GM19023 (cell line): Measurements from ENCODE around the gene UBE2J2.
A peak's percentile ranks its signal among the peaks of the same experiment; 100 is the strongest.

ENCODE experiments used
- ATAC-seq: cut with Tn5 transposase; IDR thresholded peaks from one replicate; pipeline ENCODE4 v1.9.1; 2021; ENCODE audit warnings: mild to moderate bottlenecking, moderate library complexity; ENCODE audit not compliant: unreplicated experiment

Gene UBE2J2

GRCh38 chr1:1242461-1243265 is 31.0 kb downstream of the UBE2J2 start:
- ATAC-seq = no peak

- ATAC-seq = no peak
Measured at GRCh38 chr1:1241588-1242219, 31.9 kb downstream of the UBE2J2 start.

- no peak for ATAC-seq
Measured at GRCh38 chr1:1240822-1241587, 32.6 kb downstream of the UBE2J2 start.

GRCh38 chr1:1240348-1240732 is 33.3 kb downstream of the UBE2J2 start:
- ATAC-seq = no peak

GRCh38 chr1:1239614-1240347 is 33.9 kb downstream of the UBE2J2 start:
- no peak for ATAC-seq

GRCh38 chr1:1239227-1239613 is 34.4 kb downstream of the UBE2J2 start:
- no peak for ATAC-seq

- no peak for ATAC-seq
Measured at GRCh38 chr1:1238702-1239178, 34.9 kb downstream of the UBE2J2 start.

- ATAC-seq = no peak
Measured at GRCh38 chr1:1237874-1238701, 35.6 kb downstream of the UBE2J2 start.

GRCh38 chr1:1236945-1237873 is 36.4 kb downstream of the UBE2J2 start:
- no peak for ATAC-seq

- no peak for ATAC-seq
Measured at GRCh38 chr1:1236176-1236763, 37.4 kb downstream of the UBE2J2 start.

- ATAC-seq = no peak
Measured at GRCh38 chr1:1235016-1235744, 38.5 kb downstream of the UBE2J2 start.

GRCh38 chr1:1234180-1234808 is 39.4 kb downstream of the UBE2J2 start:
- ATAC-seq = no peak

- no peak for ATAC-seq
Measured at GRCh38 chr1:1233567-1233892, 40.1 kb downstream of the UBE2J2 start.

- ATAC-seq = no peak
Measured at GRCh38 chr1:1232796-1233566, 40.7 kb downstream of the UBE2J2 start.

GRCh38 chr1:1232208-1232795 is 41.4 kb downstream of the UBE2J2 start, which contains the start of gene B3GALT6:
Gene B3GALT6, plus strand, starts transcription at chr1:1232237. Its CDS starts 42 bp downstream, at chr1:1232279.
- ATAC-seq = peak; percentile 19
